ENCODE measurements around the gene SUCO.

GRCh38 chr1:172585861-172586260 lies 52.9 kb downstream of the SUCO start:
- TF ChIP-seq, protein P1, sequence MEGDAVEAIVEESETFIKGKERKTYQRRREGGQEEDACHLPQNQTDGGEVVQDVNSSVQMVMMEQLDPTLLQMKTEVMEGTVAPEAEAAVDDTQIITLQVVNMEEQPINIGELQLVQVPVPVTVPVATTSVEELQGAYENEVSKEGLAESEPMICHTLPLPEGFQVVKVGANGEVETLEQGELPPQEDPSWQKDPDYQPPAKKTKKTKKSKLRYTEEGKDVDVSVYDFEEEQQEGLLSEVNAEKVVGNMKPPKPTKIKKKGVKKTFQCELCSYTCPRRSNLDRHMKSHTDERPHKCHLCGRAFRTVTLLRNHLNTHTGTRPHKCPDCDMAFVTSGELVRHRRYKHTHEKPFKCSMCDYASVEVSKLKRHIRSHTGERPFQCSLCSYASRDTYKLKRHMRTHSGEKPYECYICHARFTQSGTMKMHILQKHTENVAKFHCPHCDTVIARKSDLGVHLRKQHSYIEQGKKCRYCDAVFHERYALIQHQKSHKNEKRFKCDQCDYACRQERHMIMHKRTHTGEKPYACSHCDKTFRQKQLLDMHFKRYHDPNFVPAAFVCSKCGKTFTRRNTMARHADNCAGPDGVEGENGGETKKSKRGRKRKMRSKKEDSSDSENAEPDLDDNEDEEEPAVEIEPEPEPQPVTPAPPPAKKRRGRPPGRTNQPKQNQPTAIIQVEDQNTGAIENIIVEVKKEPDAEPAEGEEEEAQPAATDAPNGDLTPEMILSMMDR (conservative IDR thresholded peaks at IDR 0.05; ENCODE audit: low read length) = no peak
- no peak for TF ChIP-seq EZH2phosphoT487 (IDR thresholded peaks at IDR 0.05; ENCODE audit: borderline replicate concordance, low read depth, low read length)

All from OCI-LY7 (cell line).